HepG2 (cell line): Measurements from ENCODE around the gene INAFM2. TPM values are rescaled to one million over a fixed set of nuclear protein-coding genes. Genes with fewer than 3 reads are reported as not detected.

Experiments used
- CERS6 ChIP-seq: sonication (generic); formaldehyde crosslinking; IDR thresholded peaks from 2 replicates; pipeline ENCODE4 v1.5.0; 2020; ENCODE audit warnings: missing genetic modification reagents
- CHCHD3 ChIP-seq: sonication (generic); formaldehyde crosslinking; IDR thresholded peaks from 2 replicates; pipeline ENCODE4 v1.8.0; 2022; ENCODE audit warnings: mild to moderate bottlenecking, missing genetic modification reagents, moderate library complexity
- GMEB1 ChIP-seq: sonication (generic); formaldehyde crosslinking; IDR thresholded peaks from 2 replicates; pipeline ENCODE4 v1.5.1; 2020; ENCODE audit warnings: missing genetic modification reagents, mild to moderate bottlenecking, borderline replicate concordance
- IRF9 ChIP-seq: sonication (generic); formaldehyde crosslinking; IDR thresholded peaks from 2 replicates; pipeline ENCODE4 v1.8.0; 2022; ENCODE audit warnings: missing genetic modification reagents, mild to moderate bottlenecking, borderline replicate concordance
- NKX3-1 ChIP-seq: sonication (generic); formaldehyde crosslinking; IDR thresholded peaks from 2 replicates; pipeline ENCODE4 v1.5.0; 2020; ENCODE audit warnings: missing genetic modification reagents
- NRL ChIP-seq: sonication (generic); formaldehyde crosslinking; IDR thresholded peaks from 2 replicates; pipeline ENCODE4 v1.5.0; 2020; ENCODE audit warnings: missing genetic modification reagents, mild to moderate bottlenecking, moderate library complexity, borderline replicate concordance
- POLR2A ChIP-seq, 2 experiments: IDR thresholded peaks; 2 replicates each; pipeline ENCODE4 v1.6.1; 2011; ENCODE audit warnings: low read depth in 2 of 2, low read length in 2 of 2, mild to moderate bottlenecking in 1 of 2, moderate library complexity in 1 of 2; ENCODE audit not compliant: insufficient read depth in 1 of 2
- XRCC5 ChIP-seq: fragments of 200-400 bp; formaldehyde crosslinking; optimal IDR thresholded peaks from 2 replicates; pipeline ENCODE3; 2017; ENCODE audit warnings: mild to moderate bottlenecking, low read length
- ZNF138 ChIP-seq: sonication (generic); formaldehyde crosslinking; IDR thresholded peaks from 2 replicates; pipeline ENCODE4 v1.5.0; 2020; ENCODE audit warnings: mild to moderate bottlenecking, low read depth, missing genetic modification reagents
- ZNF704 ChIP-seq: sonication (generic); formaldehyde crosslinking; IDR thresholded peaks from 2 replicates; pipeline ENCODE4 v1.8.1; 2023; ENCODE audit warnings: mild to moderate bottlenecking, inconsistent platforms, moderate library complexity, missing genetic modification reagents, borderline replicate concordance
- ZNF766 ChIP-seq: sonication (generic); formaldehyde crosslinking; IDR thresholded peaks from 2 replicates; pipeline ENCODE4 v1.5.0; 2020; ENCODE audit warnings: missing genetic modification reagents, borderline replicate concordance
- polyA plus RNA-seq, 8 experiments: library from polyadenylated mRNA; depleted of rRNA in 3 of 8; stranded (reverse) in 7 of 8; unstranded in 1 of 8; fragments of >200 nt; fragmentation: Illumina TruSeq in 4 of 8; extraction: Trizol in 4 of 8; gene quantifications; 2 replicates each; pipeline versions ENCODE4 v1.2.1 to v1.2.3, GENCODE V29; 2011 to 2016; ENCODE audit warnings: low read depth in 4 of 8, missing spikeins in 1 of 8, mixed read lengths in 1 of 8; ENCODE audit not compliant: insufficient read depth in 1 of 8
- total RNA-seq, 5 experiments: library from RNA; depleted of rRNA; stranded (reverse); fragments of >200 nt; fragmentation: Illumina TruSeq; extraction: Trizol; gene quantifications; 2 replicates each; pipeline ENCODE4 v1.2.3, GENCODE V29; 2016; ENCODE audit warnings: low read depth in 1 of 5
- TF ChIP-seq, protein P1 (sequence below): sonication (generic); formaldehyde crosslinking; IDR thresholded peaks from 2 replicates; pipeline ENCODE4 v1.8.0; 2022; ENCODE audit warnings: mild to moderate bottlenecking, missing genetic modification reagents
- TF ChIP-seq, protein P2 (sequence below): sonication (generic); formaldehyde crosslinking; IDR thresholded peaks from 2 replicates; pipeline ENCODE4 v1.4.0; 2020; ENCODE audit warnings: missing genetic modification reagents
- TF ChIP-seq, protein P3 (sequence below): IDR thresholded peaks from 2 replicates; pipeline ENCODE4 v1.6.1; 2016; ENCODE audit warnings: mild to moderate bottlenecking

INAFM2 gene
- total and polyA plus RNA-seq, 2 of the 13 experiments (the other 11 are each of a cell fraction or from before 2014, with no cell fraction given) = 5.5 to 6.5 TPM

DNA sequence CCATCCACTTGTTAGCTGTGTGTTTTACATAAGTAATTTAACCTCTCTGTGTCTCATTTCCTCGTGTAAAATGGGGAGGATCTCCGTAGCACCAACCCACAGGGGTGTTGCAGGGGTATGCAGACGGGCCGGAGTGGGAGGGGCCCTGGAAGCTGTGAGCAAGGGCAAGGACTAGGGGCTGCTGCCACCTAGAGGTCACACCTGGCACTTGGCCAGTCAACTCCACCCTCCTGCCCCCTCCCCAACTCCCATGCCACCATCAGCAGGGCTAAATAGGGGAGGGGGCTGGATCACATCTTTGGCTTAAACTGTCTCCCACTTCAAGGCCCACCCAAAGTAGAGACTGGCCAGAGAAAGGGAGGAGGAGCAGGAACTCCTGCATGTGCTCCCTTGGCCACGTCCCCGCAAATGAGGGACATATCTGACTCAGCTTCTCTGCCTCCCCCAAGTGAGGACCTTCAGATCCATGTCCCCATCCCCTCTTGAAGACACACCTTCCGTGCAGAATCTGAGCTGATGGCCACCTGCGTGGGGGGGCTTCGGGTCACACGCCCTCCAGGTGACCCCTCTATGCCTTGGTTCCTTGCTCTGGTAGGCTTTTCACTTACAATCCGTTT is 14.7 kb downstream of the INAFM2 start (continued):
- TF ChIP-seq, protein P1, sequence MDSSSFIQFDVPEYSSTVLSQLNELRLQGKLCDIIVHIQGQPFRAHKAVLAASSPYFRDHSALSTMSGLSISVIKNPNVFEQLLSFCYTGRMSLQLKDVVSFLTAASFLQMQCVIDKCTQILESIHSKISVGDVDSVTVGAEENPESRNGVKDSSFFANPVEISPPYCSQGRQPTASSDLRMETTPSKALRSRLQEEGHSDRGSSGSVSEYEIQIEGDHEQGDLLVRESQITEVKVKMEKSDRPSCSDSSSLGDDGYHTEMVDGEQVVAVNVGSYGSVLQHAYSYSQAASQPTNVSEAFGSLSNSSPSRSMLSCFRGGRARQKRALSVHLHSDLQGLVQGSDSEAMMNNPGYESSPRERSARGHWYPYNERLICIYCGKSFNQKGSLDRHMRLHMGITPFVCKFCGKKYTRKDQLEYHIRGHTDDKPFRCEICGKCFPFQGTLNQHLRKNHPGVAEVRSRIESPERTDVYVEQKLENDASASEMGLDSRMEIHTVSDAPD = no peak
- no peak for TF ChIP-seq NKX3-1 (CRISPR knock-in tag)
- no peak for TF ChIP-seq CERS6 (CRISPR knock-in tag)
- no peak for TF ChIP-seq CHCHD3 (CRISPR knock-in tag)
- no peak for TF ChIP-seq ZNF704
- no peak for TF ChIP-seq GMEB1 (CRISPR knock-in tag)
- peak; percentile 55 for TF ChIP-seq XRCC5
- TF ChIP-seq, protein P2, sequence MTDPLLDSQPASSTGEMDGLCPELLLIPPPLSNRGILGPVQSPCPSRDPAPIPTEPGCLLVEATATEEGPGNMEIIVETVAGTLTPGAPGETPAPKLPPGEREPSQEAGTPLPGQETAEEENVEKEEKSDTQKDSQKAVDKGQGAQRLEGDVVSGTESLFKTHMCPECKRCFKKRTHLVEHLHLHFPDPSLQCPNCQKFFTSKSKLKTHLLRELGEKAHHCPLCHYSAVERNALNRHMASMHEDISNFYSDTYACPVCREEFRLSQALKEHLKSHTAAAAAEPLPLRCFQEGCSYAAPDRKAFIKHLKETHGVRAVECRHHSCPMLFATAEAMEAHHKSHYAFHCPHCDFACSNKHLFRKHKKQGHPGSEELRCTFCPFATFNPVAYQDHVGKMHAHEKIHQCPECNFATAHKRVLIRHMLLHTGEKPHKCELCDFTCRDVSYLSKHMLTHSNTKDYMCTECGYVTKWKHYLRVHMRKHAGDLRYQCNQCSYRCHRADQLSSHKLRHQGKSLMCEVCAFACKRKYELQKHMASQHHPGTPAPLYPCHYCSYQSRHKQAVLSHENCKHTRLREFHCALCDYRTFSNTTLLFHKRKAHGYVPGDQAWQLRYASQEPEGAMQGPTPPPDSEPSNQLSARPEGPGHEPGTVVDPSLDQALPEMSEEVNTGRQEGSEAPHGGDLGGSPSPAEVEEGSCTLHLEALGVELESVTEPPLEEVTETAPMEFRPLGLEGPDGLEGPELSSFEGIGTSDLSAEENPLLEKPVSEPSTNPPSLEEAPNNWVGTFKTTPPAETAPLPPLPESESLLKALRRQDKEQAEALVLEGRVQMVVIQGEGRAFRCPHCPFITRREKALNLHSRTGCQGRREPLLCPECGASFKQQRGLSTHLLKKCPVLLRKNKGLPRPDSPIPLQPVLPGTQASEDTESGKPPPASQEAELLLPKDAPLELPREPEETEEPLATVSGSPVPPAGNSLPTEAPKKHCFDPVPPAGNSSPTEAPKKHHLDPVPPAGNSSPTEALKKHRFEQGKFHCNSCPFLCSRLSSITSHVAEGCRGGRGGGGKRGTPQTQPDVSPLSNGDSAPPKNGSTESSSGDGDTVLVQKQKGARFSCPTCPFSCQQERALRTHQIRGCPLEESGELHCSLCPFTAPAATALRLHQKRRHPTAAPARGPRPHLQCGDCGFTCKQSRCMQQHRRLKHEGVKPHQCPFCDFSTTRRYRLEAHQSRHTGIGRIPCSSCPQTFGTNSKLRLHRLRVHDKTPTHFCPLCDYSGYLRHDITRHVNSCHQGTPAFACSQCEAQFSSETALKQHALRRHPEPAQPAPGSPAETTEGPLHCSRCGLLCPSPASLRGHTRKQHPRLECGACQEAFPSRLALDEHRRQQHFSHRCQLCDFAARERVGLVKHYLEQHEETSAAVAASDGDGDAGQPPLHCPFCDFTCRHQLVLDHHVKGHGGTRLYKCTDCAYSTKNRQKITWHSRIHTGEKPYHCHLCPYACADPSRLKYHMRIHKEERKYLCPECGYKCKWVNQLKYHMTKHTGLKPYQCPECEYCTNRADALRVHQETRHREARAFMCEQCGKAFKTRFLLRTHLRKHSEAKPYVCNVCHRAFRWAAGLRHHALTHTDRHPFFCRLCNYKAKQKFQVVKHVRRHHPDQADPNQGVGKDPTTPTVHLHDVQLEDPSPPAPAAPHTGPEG (CRISPR knock-in tag) = no peak
- TF ChIP-seq ZNF766 (CRISPR knock-in tag) = no peak
- no peak for TF ChIP-seq IRF9 (CRISPR knock-in tag)
- no peak for TF ChIP-seq ZNF138 (CRISPR knock-in tag)
- 0 out of 2 replicates have a peak, but pooled peaks have one; percentile 25 for TF ChIP-seq NRL (CRISPR knock-in tag)
- TF ChIP-seq, protein P3, sequence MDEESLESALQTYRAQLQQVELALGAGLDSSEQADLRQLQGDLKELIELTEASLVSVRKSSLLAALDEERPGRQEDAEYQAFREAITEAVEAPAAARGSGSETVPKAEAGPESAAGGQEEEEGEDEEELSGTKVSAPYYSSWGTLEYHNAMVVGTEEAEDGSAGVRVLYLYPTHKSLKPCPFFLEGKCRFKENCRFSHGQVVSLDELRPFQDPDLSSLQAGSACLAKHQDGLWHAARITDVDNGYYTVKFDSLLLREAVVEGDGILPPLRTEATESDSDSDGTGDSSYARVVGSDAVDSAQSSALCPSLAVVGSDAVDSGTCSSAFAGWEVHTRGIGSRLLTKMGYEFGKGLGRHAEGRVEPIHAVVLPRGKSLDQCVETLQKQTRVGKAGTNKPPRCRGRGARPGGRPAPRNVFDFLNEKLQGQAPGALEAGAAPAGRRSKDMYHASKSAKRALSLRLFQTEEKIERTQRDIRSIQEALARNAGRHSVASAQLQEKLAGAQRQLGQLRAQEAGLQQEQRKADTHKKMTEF (CRISPR knock-in tag) = no peak
- TF ChIP-seq POLR2A (IDR thresholded peaks at IDR 0.05; ENCODE audit: insufficient read depth in 1 of 2, low read depth in 2 of 2, low read length in 2 of 2) = no peak; a peak in 1 of 4 replicates
